ENCODE measurements around the gene PFKL.

PFKL gene

DNA sequence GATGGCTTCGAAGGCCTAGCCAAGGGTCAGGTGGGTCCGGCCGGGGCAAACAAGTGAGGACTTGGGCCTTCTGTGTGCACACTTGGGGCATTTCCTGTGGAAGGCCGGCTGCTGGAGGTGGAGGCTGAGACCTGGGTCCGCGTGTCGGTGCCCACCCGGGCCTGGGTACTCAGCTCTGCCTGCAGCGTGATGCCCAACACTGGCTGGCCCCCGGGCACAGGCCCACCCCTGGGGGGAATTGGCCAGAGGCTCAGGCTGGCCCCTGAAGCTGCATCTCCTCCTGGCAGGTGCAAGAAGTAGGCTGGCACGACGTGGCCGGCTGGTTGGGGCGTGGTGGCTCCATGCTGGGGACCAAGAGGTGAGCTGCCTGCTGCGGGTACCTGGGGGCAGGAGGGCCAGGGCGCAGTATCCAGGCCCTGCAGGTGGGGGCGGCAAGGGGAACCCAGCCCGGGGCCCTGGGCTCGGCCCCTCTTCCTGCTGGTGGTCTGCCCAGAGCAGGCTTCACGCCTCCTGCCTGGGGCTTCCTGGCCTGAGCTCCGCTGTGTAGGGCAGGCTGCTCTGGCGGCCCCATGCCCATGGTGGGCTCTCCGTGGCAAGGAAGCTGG is 22.1 kb downstream of the PFKL start:
- DNase-seq (ENCODE audit: low read depth), result no peak
- TF ChIP-seq, protein P1, sequence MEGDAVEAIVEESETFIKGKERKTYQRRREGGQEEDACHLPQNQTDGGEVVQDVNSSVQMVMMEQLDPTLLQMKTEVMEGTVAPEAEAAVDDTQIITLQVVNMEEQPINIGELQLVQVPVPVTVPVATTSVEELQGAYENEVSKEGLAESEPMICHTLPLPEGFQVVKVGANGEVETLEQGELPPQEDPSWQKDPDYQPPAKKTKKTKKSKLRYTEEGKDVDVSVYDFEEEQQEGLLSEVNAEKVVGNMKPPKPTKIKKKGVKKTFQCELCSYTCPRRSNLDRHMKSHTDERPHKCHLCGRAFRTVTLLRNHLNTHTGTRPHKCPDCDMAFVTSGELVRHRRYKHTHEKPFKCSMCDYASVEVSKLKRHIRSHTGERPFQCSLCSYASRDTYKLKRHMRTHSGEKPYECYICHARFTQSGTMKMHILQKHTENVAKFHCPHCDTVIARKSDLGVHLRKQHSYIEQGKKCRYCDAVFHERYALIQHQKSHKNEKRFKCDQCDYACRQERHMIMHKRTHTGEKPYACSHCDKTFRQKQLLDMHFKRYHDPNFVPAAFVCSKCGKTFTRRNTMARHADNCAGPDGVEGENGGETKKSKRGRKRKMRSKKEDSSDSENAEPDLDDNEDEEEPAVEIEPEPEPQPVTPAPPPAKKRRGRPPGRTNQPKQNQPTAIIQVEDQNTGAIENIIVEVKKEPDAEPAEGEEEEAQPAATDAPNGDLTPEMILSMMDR (conservative IDR thresholded peaks at IDR 0.05; ENCODE audit: low read length), result no peak

DNA sequence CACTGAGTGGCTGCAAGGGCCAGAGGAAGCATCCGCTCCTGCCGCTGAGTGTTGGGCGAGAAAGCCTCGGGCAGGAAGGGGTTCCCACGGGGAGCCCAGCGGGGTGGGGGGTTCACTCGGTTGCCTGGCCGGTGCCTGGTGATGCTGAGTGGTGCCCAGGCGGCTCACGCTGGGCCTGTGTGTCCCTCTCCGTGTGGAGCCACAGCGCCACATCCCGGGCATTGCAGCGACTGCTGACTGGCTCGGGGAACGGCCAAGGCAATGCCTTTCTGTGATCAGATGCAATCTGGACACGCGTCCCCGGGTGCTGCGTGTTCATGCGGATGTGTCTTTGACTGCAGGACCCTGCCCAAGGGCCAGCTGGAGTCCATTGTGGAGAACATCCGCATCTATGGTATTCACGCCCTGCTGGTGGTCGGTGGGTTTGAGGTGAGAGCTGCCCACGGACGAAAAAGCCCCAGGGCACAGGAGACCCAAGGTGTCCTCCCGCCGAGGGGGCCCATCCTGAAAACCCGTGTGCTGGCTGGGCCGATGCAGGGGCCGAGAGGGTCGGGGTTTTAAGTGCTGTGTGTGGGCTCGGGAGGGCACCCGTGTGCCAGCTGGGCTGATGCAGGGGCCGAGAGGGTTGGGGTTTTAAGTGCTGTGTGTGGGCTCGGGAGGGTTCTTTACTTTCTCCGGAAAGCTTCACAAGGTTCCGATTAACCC is 22.9 kb downstream of the PFKL start:
- DNase-seq (ENCODE audit: low read depth), result no peak
- TF ChIP-seq, protein P1 (conservative IDR thresholded peaks at IDR 0.05; ENCODE audit: low read length), result no peak
- H3K4me3 ChIP-seq (ENCODE audit: low read length), result no peak overlapping the region

More for the DNA sequence above, 22.1 kb downstream of the PFKL start:
- H3K4me3 ChIP-seq (ENCODE audit: low read length), result no peak overlapping the region

DNA sequence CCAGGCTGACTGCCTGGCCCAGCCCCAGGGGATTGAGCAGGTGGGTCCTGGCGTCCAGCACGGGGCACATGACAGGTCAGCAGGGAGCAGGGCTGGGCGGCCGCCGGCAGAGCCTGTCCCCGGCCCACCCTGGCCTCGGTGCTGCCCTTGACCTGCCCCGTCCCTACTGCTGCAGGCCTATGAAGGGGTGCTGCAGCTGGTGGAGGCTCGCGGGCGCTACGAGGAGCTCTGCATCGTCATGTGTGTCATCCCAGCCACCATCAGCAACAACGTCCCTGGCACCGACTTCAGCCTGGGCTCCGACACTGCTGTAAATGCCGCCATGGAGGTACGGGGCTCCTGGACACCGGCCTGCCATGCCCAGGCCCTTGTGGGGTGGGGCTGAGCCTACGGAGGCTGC is 23.7 kb downstream of the PFKL start:
- no peak overlapping the region for H3K4me3 ChIP-seq (ENCODE audit: low read length)
- DNase-seq (ENCODE audit: low read depth), result no peak
- TF ChIP-seq, protein P1 (conservative IDR thresholded peaks at IDR 0.05; ENCODE audit: low read length), result no peak

DNA sequence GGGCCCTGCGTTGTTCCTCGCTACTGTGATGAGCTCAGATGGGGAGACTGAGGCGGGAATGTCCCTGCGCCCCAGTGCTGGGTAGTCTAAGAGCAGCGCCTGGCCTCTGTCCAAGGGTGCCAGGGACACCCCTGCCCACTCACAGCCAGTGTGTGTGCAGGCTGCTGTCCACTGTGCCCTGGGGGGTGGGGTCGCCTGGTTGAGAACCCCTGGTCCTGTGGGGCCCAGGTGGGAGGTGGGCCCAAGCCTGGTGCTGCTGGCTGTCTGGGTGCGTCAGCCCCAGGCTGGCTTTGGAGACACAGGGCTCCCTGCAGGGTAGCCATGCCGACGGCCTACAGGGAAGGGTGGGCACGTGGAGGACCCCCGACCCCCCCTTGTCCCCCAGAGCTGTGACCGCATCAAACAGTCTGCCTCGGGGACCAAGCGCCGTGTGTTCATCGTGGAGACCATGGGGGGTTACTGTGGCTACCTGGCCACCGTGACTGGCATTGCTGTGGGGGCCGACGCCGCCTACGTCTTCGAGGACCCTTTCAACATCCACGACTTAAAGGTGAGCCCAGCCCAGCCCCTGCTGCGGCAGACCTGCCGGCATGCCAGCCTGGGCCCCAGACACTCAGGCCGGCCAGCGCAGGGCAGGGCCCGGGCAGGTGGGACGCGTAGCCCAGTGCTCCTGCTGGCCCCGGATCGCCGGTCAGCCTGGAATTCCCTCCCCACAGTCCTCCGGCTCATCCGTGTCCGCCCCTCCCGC is 24.4 kb downstream of the PFKL start:
- DNase-seq (ENCODE audit: low read depth), result no peak
- TF ChIP-seq, protein P1 (conservative IDR thresholded peaks at IDR 0.05; ENCODE audit: low read length), result no peak
- H3K4me3 ChIP-seq (ENCODE audit: low read length), result no peak overlapping the region

DNA sequence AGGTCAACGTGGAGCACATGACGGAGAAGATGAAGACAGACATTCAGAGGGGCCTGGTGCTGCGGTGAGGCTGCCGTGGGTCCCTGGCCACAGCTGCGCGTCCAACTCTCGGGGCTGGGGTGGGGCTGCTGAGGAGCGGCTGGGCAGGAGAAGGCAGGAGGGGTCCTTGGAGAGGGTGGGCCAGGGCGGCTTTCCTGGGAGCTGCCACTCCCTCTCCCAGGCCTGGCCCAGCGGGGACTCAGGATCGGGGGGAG is 24.9 kb downstream of the PFKL start:
- no peak overlapping the region for H3K4me3 ChIP-seq (ENCODE audit: low read length)
- DNase-seq (ENCODE audit: low read depth), result no peak
- TF ChIP-seq, protein P1 (conservative IDR thresholded peaks at IDR 0.05; ENCODE audit: low read length), result no peak

DNA sequence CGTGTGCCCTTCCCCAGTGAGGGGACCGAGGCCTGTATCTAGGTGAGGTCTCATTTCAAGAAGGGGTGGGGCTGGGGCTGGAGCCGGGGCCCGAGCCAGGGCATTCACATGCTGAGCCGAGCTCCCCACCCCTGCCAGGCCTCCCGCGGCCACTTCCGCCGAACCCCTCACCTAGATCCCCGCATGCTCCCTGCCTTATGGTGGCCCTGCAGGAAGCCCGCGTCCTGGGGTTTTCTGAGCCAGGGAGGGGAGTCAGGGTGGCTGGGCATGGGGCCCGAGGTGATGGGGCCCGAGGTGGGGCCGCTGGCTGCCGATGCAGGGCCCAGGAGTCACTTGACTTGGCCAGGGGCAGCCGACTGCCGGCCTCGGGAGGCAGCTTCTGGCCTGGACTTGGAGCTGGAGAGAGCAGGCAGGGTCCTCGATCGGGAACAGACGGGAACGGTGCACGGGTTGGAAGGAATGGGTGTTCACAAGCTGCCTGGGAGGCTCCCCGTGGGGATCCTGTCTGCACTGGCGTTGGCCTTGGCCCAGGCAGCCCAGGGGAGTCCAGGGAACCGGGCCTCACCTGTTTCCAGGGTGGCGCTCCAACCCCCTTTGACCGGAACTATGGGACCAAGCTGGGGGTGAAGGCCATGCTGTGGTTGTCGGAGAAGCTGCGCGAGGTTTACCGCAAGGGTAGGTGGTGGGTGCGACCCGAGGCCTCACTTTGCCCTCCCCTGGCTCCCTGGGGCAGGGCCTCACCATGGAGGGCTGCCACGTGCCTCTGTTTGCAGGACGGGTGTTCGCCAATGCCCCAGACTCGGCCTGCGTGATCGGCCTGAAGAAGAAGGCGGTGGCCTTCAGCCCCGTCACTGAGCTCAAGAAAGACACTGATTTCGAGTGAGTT is 25.8 kb downstream of the PFKL start:
- no peak overlapping the region for H3K4me3 ChIP-seq (ENCODE audit: low read length)
- TF ChIP-seq, protein P1 (conservative IDR thresholded peaks at IDR 0.05; ENCODE audit: low read length), result no peak
- DNase-seq (ENCODE audit: low read depth), result no peak

All from AG10803 (cell line).